ENCODE data around the gene MYO5B. TPM values are rescaled to one million over a fixed set of nuclear protein-coding genes. Genes with fewer than 3 reads are reported as not detected.
A peak's percentile ranks its signal among the peaks of the same experiment; 100 is the strongest.
"Not testable (repeated sequence)": the region's sequence is repeated elsewhere in the genome, so short reads cannot be mapped to it uniquely, and the experiment has no call there.

Gene MYO5B
- total RNA-seq, 4 donors from 2014 or later: 0.29 to 14.7 (median 1.2) TPM

- Histone ChIP-seq H3K27ac (peak within 1 kb of the TSS; percentile 83 to 95), H3K27me3 (no peaks in the 10 kb centered on the region), H3K9me3 (no peaks in the 10 kb centered on the region), H3K4me3 (peak within 1 kb of the TSS; percentile 68 to 76), H3K4me1 (no peaks in the 10 kb centered on the region), H3K36me3 (no peaks in the 10 kb centered on the region)
- TF ChIP-seq, protein P1, sequence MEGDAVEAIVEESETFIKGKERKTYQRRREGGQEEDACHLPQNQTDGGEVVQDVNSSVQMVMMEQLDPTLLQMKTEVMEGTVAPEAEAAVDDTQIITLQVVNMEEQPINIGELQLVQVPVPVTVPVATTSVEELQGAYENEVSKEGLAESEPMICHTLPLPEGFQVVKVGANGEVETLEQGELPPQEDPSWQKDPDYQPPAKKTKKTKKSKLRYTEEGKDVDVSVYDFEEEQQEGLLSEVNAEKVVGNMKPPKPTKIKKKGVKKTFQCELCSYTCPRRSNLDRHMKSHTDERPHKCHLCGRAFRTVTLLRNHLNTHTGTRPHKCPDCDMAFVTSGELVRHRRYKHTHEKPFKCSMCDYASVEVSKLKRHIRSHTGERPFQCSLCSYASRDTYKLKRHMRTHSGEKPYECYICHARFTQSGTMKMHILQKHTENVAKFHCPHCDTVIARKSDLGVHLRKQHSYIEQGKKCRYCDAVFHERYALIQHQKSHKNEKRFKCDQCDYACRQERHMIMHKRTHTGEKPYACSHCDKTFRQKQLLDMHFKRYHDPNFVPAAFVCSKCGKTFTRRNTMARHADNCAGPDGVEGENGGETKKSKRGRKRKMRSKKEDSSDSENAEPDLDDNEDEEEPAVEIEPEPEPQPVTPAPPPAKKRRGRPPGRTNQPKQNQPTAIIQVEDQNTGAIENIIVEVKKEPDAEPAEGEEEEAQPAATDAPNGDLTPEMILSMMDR (IDR thresholded peaks at IDR 0.05): peak in 1 of 4 experiments; percentile 3
- peak; percentile 74 to 82 for TF ChIP-seq POLR2A (IDR thresholded peaks at IDR 0.05)
- intact Hi-C loops (cut with DNase I; ENCODE audit: low total_unique reads): loop anchor here (10.0 kb wide), 1 partner anchor 329 kb away; the partner anchor contains the start of gene C18orf32
- peak; percentile 85 to 92 for DNase-seq
These were observed 381.4 kb downstream of the MYO5B start, which contains the start of gene ACAA2 for GRCh38 chr18:49813319-49814146. Gene ACAA2 (minus strand): TSS chr18:49813533. CDS start chr18:49813484, 49 bp downstream.

DNA sequence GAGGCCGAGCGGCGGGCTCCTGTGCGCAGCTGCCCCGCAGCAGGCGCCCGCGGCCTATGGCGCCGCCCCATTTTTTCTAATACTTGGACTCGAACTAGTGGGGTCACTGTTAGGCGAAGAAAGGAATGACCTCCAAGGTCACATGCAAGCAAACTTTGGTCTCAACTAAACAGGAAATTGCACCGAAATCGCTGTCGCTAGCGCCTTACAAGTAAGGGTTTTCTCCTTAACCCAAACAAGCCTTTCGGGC is 382.0 kb downstream of the MYO5B start:
- intact Hi-C loops (cut with DNase I; ENCODE audit: low total_unique reads): loop anchor here (10.0 kb wide), 1 partner anchor 328 kb away; the partner anchor contains the start of gene C18orf32
- Histone ChIP-seq H3K27me3 (no peaks in the 10 kb centered on the region), H3K9me3 (no peaks in the 10 kb centered on the region), H3K27ac (peak overlapping the region; percentile 83 to 95), H3K4me1 (no peaks in the 10 kb centered on the region), H3K36me3 (no peaks in the 10 kb centered on the region), H3K4me3 (peak overlapping the region; percentile 68 to 76)
- TF ChIP-seq, protein P1 (IDR thresholded peaks at IDR 0.05): no peak
- no peak for TF ChIP-seq POLR2A (IDR thresholded peaks at IDR 0.05)
- DNase-seq: peak; percentile 31 to 32

GRCh38 chr18:49812286-49813068 is 382.5 kb downstream of the MYO5B start:
- no peaks in the 10 kb centered on the region for H3K36me3 ChIP-seq
- no peaks in the 10 kb centered on the region for H3K9me3 ChIP-seq
- H3K4me3 ChIP-seq: peak overlapping the region; percentile 68 to 76
- peak overlapping the region; percentile 83 to 95 for H3K27ac ChIP-seq
- H3K4me1 ChIP-seq: no peaks in the 10 kb centered on the region
- no peak for DNase-seq
- no peak for TF ChIP-seq POLR2A (IDR thresholded peaks at IDR 0.05)
- TF ChIP-seq, protein P1 (IDR thresholded peaks at IDR 0.05): no peak
- intact Hi-C loops (cut with DNase I; ENCODE audit: low total_unique reads): loop anchor here (10.0 kb wide), 1 partner anchor 328 kb away; the partner anchor contains the start of gene C18orf32
- H3K27me3 ChIP-seq: no peaks in the 10 kb centered on the region

GRCh38 chr18:49811151-49811938 is 383.6 kb downstream of the MYO5B start:
- no peak for TF ChIP-seq POLR2A (IDR thresholded peaks at IDR 0.05)
- TF ChIP-seq, protein P1 (IDR thresholded peaks at IDR 0.05): no peak
- H3K36me3 ChIP-seq: no peaks in the 10 kb centered on the region
- intact Hi-C loops (cut with DNase I; ENCODE audit: low total_unique reads): loop anchor here (10.0 kb wide), 1 partner anchor 327 kb away; the partner anchor contains the start of gene C18orf32
- H3K9me3 ChIP-seq: no peaks in the 10 kb centered on the region
- no peak overlapping the region for H3K4me3 ChIP-seq
- H3K27me3 ChIP-seq: no peaks in the 10 kb centered on the region
- DNase-seq: no peak
- no peak overlapping the region for H3K27ac ChIP-seq
- H3K4me1 ChIP-seq: no peaks in the 10 kb centered on the region

DNA sequence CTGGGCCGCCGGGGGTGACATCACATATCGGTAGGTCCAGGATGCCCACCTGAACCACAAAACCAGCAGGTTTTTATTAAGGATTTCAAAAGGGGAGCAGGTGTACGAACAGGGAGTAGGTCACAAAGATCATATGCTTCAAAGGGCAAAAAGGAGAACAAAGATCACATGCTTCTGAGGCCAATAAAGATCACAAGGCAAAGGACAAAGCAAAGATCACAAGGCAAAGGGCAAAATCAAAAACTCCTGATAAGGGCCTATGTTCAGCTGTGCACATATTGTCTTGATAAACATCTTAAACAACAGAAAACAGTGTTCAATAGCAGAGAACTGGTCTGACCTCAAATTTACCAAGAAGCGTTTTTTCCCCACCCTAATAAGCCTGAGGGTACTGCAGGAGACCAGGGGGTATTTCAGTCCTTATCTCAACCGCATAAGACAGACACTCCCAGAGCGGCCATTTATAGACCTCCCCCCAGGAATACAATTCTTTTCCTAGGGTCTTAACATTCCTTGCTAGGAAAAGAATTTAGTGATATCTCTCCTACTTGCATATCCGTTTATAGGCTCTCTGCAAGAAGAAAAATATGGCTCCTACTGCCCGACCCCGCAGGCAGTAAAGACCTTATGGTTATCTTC is 386.3 kb downstream of the MYO5B start:
- H3K36me3 ChIP-seq; H3K9me3 ChIP-seq; intact Hi-C loops (cut with DNase I; ENCODE audit: low total_unique reads); H3K4me1 ChIP-seq; H3K4me3 ChIP-seq; DNase-seq; H3K27me3 ChIP-seq; H3K27ac ChIP-seq: not testable (repeated sequence)
